H1 (cell line): ENCODE measurements around the gene FGGY. TPM values are rescaled to one million over a fixed set of nuclear protein-coding genes. Genes with fewer than 3 reads are reported as not detected.

ENCODE experiments used
- CTCF ChIA-PET: fragments of 300-600 bp; sonication (Branson Sonifier 250); formaldehyde crosslinking; loops from one replicate; lab custom pipeline; 2021; ENCODE audit not compliant: partially characterized antibody; lab: Charles Lee
- POLR2A ChIA-PET: fragments of 300-600 bp; sonication (Branson Sonifier 250); formaldehyde crosslinking; loops from one replicate; lab custom pipeline; 2021; ENCODE audit warnings: inconsistent platforms; ENCODE audit not compliant: partially characterized antibody; lab: Charles Lee
- DNase-seq, 2 experiments: peaks; one replicate each; pipeline versions ENCODE4 v3.0.0 to v3.0.0-alpha.2; 2010 to 2022; ENCODE audit warnings: low spot score in 2 of 2, low read depth in 1 of 2, mixed read lengths in 1 of 2
- FAIRE-seq: peaks from 2 replicates; lab custom pipeline; 2011; peaks lifted over from hg19 to GRCh38; lab: Jason Lieb, UNC
- H2AFZ ChIP-seq: 2 replicates; pipeline ENCODE4 v1.8.1; 2012; ENCODE audit warnings: low read length, inconsistent platforms
- H2AK5ac ChIP-seq: 2 replicates; pipeline ENCODE4 v1.6.1; 2013; ENCODE audit warnings: low read depth, low read length
- H2BK120ac ChIP-seq: replicated peaks from 2 replicates; pipeline ENCODE3; 2013; ENCODE audit warnings: low read depth, low read length, inconsistent platforms
- H2BK12ac ChIP-seq: 2 replicates; pipeline ENCODE4 v1.6.1; 2013; ENCODE audit warnings: low read depth, low read length
- H2BK15ac ChIP-seq: 2 replicates; pipeline ENCODE4 v1.6.1; 2013; ENCODE audit warnings: low read length
- H2BK20ac ChIP-seq: 2 replicates; pipeline ENCODE4 v1.6.1; 2013; ENCODE audit warnings: low read length
- H2BK5ac ChIP-seq: 2 replicates; pipeline ENCODE4 v1.6.1; 2013; ENCODE audit warnings: low read depth, low read length
- H3K14ac ChIP-seq: 2 replicates; pipeline ENCODE4 v1.6.1; 2013; ENCODE audit warnings: inconsistent platforms; ENCODE audit not compliant: insufficient read length
- H3K18ac ChIP-seq: 2 replicates; pipeline ENCODE4 v1.6.1; 2013; ENCODE audit warnings: low read length; ENCODE audit errors: extremely low read depth
- H3K23ac ChIP-seq: 2 replicates; pipeline ENCODE4 v1.6.1; 2013; ENCODE audit warnings: inconsistent platforms; ENCODE audit not compliant: insufficient read length
- H3K23me2 ChIP-seq: 2 replicates; pipeline ENCODE4 v1.6.1; 2013; ENCODE audit warnings: low read depth, low read length
- H3K27ac ChIP-seq: 2 replicates; pipeline ENCODE4 v1.6.1; 2011; ENCODE audit warnings: low read depth, low read length, inconsistent platforms
- H3K27me3 ChIP-seq, 4 experiments: replicated peaks in 1 of 4; 1 replicate in 1 of 4; 2 replicates in 3 of 4; pipeline versions ENCODE4 v1.6.1 to v1.8.1; 2011 to 2013; ENCODE audit warnings: low read length in 3 of 4, mild to moderate bottlenecking in 3 of 4, inconsistent platforms in 2 of 4, mixed read lengths in 2 of 4, moderate library complexity in 1 of 4; ENCODE audit not compliant: control insufficient read depth in 3 of 4, insufficient read depth in 3 of 4; ENCODE audit errors: extremely low read depth in 1 of 4
- H3K36me3 ChIP-seq, 4 experiments: 2 replicates each; pipeline versions ENCODE4 v1.6.1 to v1.8.1; 2011 to 2013; ENCODE audit warnings: mild to moderate bottlenecking in 4 of 4, low read length in 3 of 4, moderate library complexity in 2 of 4, control low read depth in 1 of 4, inconsistent platforms in 1 of 4; ENCODE audit not compliant: insufficient read depth in 4 of 4, control insufficient read depth in 2 of 4
- H3K4ac ChIP-seq: replicated peaks from 2 replicates; pipeline ENCODE3; 2013; ENCODE audit warnings: low read length, low read depth, mixed read lengths, inconsistent platforms; ENCODE audit not compliant: insufficient read length
- H3K4me1 ChIP-seq, 4 experiments: replicated peaks in 1 of 4; 1 replicate in 1 of 4; 2 replicates in 3 of 4; pipeline versions ENCODE4 v1.6.1 to v1.8.1; 2011 to 2013; ENCODE audit warnings: low read length in 3 of 4, inconsistent platforms in 2 of 4, mixed read lengths in 1 of 4; ENCODE audit not compliant: insufficient read depth in 4 of 4, control insufficient read depth in 3 of 4
- H3K4me2 ChIP-seq, 2 experiments: 2 replicates each; pipeline versions ENCODE4 v1.6.1 to v1.8.1; 2011 to 2013; ENCODE audit warnings: low read depth in 2 of 2, low read length in 2 of 2, control low read depth in 1 of 2, inconsistent platforms in 1 of 2, mild to moderate bottlenecking in 1 of 2; ENCODE audit not compliant: insufficient read depth in 1 of 2
- H3K4me3 ChIP-seq, 4 experiments: fragments of 200-600, 300-600 bp in 1 of 4; sonication (generic), shearing (Covaris generic), sonication (Bioruptor Twin) in 1 of 4; 2 replicates each; pipeline versions ENCODE4 v1.5.1 to v1.8.1; 2011 to 2016; ENCODE audit warnings: low read length in 4 of 4, low read depth in 3 of 4, control low read depth in 2 of 4, inconsistent platforms in 2 of 4, mild to moderate bottlenecking in 2 of 4, mixed read lengths in 1 of 4, moderate library complexity in 1 of 4; ENCODE audit not compliant: insufficient read depth in 2 of 4; ENCODE audit errors: extremely low read depth in 1 of 4
- H3K56ac ChIP-seq: replicated peaks from 2 replicates; pipeline ENCODE3; 2013; ENCODE audit warnings: low read depth, mild to moderate bottlenecking, mixed read lengths, low read length, inconsistent platforms; ENCODE audit not compliant: insufficient read length
- H3K79me1 ChIP-seq: 2 replicates; pipeline ENCODE4 v1.6.1; 2013; ENCODE audit warnings: low read depth, low read length, control low read depth
- H3K79me2 ChIP-seq, 2 experiments: 2 replicates each; pipeline versions ENCODE4 v1.6.1 to v1.8.1; 2012 to 2013; ENCODE audit warnings: low read length in 2 of 2, mild to moderate bottlenecking in 2 of 2, inconsistent platforms in 1 of 2; ENCODE audit not compliant: insufficient read depth in 2 of 2, control insufficient read depth in 1 of 2
- H3K9ac ChIP-seq, 4 experiments: replicated peaks in 1 of 4; 1 replicate in 1 of 4; 2 replicates in 3 of 4; pipeline versions ENCODE4 v1.6.1 to v1.8.1; 2011 to 2013; ENCODE audit warnings: low read depth in 3 of 4, low read length in 3 of 4, control low read depth in 2 of 4, mild to moderate bottlenecking in 2 of 4, moderate library complexity in 2 of 4, inconsistent platforms in 1 of 4; ENCODE audit errors: extremely low read depth in 1 of 4
- H3K9me3 ChIP-seq, 2 experiments: 2 replicates each; pipeline versions ENCODE4 v1.6.1 to v1.8.1; 2012 to 2013; ENCODE audit warnings: mild to moderate bottlenecking in 2 of 2, moderate library complexity in 2 of 2, control low read depth in 1 of 2, inconsistent platforms in 1 of 2, low read depth in 1 of 2, low read length in 1 of 2, mixed read lengths in 1 of 2; ENCODE audit not compliant: insufficient read depth in 2 of 2
- H4K20me1 ChIP-seq, 2 experiments: replicated peaks in 1 of 2; 2 replicates each; pipeline versions ENCODE3 to v1.8.1; 2011 to 2013; ENCODE audit warnings: inconsistent platforms in 2 of 2, low read length in 2 of 2, mild to moderate bottlenecking in 1 of 2; ENCODE audit not compliant: insufficient read depth in 2 of 2, control insufficient read depth in 1 of 2
- H4K5ac ChIP-seq: 2 replicates; pipeline ENCODE4 v1.6.1; 2013; ENCODE audit warnings: low read length, low read depth, mixed read lengths, inconsistent platforms; ENCODE audit not compliant: insufficient read length
- H4K8ac ChIP-seq: 2 replicates; pipeline ENCODE4 v1.8.0; 2013; ENCODE audit warnings: mild to moderate bottlenecking, moderate library complexity, low read length, inconsistent platforms; ENCODE audit not compliant: insufficient read depth; ENCODE audit errors: extremely low read depth
- H4K91ac ChIP-seq: replicated peaks from 2 replicates; pipeline ENCODE3; 2013; ENCODE audit warnings: low read length, mixed read lengths, inconsistent platforms; ENCODE audit not compliant: insufficient read length
- KDM5A ChIP-seq: fragments of 200-600 bp; IDR thresholded peaks from 2 replicates; pipeline ENCODE4 v1.7.1; 2012; ENCODE audit warnings: mild to moderate bottlenecking, low read length, inconsistent platforms, mixed read lengths
- SP2 ChIP-seq: IDR thresholded peaks from 2 replicates; pipeline ENCODE4 v1.6.1; 2012; ENCODE audit warnings: mild to moderate bottlenecking, low read length, inconsistent platforms
- YY1 ChIP-seq: IDR thresholded peaks from 2 replicates; pipeline ENCODE4 v1.6.1; 2011; ENCODE audit warnings: low read depth, mild to moderate bottlenecking, low read length
- WGBS, 2 experiments: shearing (Covaris generic) in 1 of 2; methylation state at CpG; one replicate each; pipeline versions ENCODE4 v1.1.6 to v1.1.7; 2013 to 2015; ENCODE audit warnings: low lambda C conversion rate in 2 of 2, mixed read lengths in 2 of 2, inconsistent platforms in 1 of 2, low coverage in 1 of 2, missing lambda C conversion rate in 1 of 2; ENCODE audit not compliant: insufficient replicate concordance in 2 of 2, insufficient coverage in 1 of 2, insufficient read length in 1 of 2; ENCODE audit errors: extremely low coverage in 1 of 2, missing lambda C conversion rate in 1 of 2; 5-methylcytosine and 5-hydroxymethylcytosine counted together
- polyA plus RNA-seq, 7 experiments: library from polyadenylated mRNA; depleted of rRNA in 3 of 7; stranded (reverse) in 5 of 7; unstranded in 2 of 7; fragments of >200 nt in 5 of 7; fragments of 200-250 nt in 2 of 7; gene quantifications; 1 replicate in 5 of 7; 2 replicates in 1 of 7; 4 replicates in 1 of 7; pipeline versions ENCODE4 v1.2.1 to v1.2.3, GENCODE V29; 2011 to 2013; ENCODE audit warnings: missing spikeins in 2 of 7, mixed read lengths in 2 of 7
- total RNA-seq: library from RNA; stranded (reverse); fragmentation: NEBNext Ultra II Directional; extraction: Animal tissue kit (Norgen Biotek cat#: 25700); gene quantifications from 2 replicates; pipeline ENCODE4 v1.2.1, GENCODE V29; 2021

Gene FGGY
- total and polyA plus RNA-seq, 2 of the 8 experiments (the other 6 are each of a cell fraction or from before 2014, with no cell fraction given), result 10.3 to 12.5 TPM

GRCh38 chr1:59399642-59400041 is 102.7 kb downstream of the FGGY start:
- Histone ChIP-seq H3K9ac (no peak overlapping the region), H3K18ac (no peak overlapping the region), H3K4me3 (no peak overlapping the region), H4K8ac (no peak overlapping the region), H3K79me1 (0 out of 2 replicates have a peak, but pooled peaks cover 2% of the 10 kb centered on the region), H3K4ac (no peak overlapping the region), H2BK120ac (no peak overlapping the region), H3K27me3 (no peaks in the 10 kb centered on the region), H2AFZ (no peak overlapping the region), H3K23me2 (no peaks in the 10 kb centered on the region), H3K4me1 (peaks cover 0 to 6% (median under 1%) of the 10 kb centered on the region in 4 experiments; a peak in 3 of 7 replicates), H4K91ac (no peak overlapping the region), H4K20me1 (no peaks in the 10 kb centered on the region), H3K56ac (no peak overlapping the region), H4K5ac (no peak overlapping the region), H3K79me2 (no peaks in the 10 kb centered on the region), H3K36me3 (no peaks in the 10 kb centered on the region; a peak in 1 of 8 replicates), H2BK12ac (no peak overlapping the region), H3K9me3 (no peaks in the 10 kb centered on the region), H2AK5ac (no peak overlapping the region), H2BK20ac (no peak overlapping the region), H2BK5ac (no peak overlapping the region), H3K27ac (no peak overlapping the region), H2BK15ac (no peak overlapping the region), H3K23ac (no peak overlapping the region), H3K4me2 (no peak overlapping the region), H3K14ac (no peak overlapping the region)
- FAIRE-seq, result no peak
- DNase-seq, result no peak
- POLR2A ChIA-PET, result no interaction called here
- no peak for TF ChIP-seq YY1
- no peak for TF ChIP-seq SP2
- no peak for TF ChIP-seq KDM5A
- WGBS, 2 experiments, result 83% methylated on average over 1 of the region's 1 CpG; no CpG with 5 or more reads in 1 of the 2 experiments
- CTCF ChIA-PET, result interaction anchor here (0.6 to 1.0 kb wide), 2 partner anchors 16 to 299 kb away, joined by 3 read pairs; no protein-coding TSS in a partner anchor
